Gastrocnemius medialis (tissue), 4 donors: ENCODE results near the gene PCYOX1L.

Experiments
- CTCF ChIP-seq, 5 experiments: fragments of 450-650 bp in 3 of 5; fragments of 200-600 bp in 2 of 5; sonication (generic) in 2 of 5; IDR thresholded peaks in 4 of 5; conservative IDR thresholded peaks in 1 of 5; 1 replicate in 4 of 5; 2 replicates in 1 of 5; pipeline ENCODE4 v1.5.1; 2016 to 2019; ENCODE audit warnings: antibody characterized with exemption in 5 of 5, mild to moderate bottlenecking in 3 of 5, moderate library complexity in 3 of 5
- POLR2A ChIP-seq, 2 donors: fragments of 450-650 bp; IDR thresholded peaks; one replicate each; pipeline ENCODE4 v1.6.1; 2017; ENCODE audit warnings: antibody characterized with exemption in 2 of 2, mild to moderate bottlenecking in 2 of 2, moderate library complexity in 2 of 2

- no peak for TF ChIP-seq CTCF (IDR thresholded peaks at IDR 0.05 in 4 of 5, conservative IDR thresholded peaks at IDR 0.05 in 1 of 5)
- TF ChIP-seq POLR2A (IDR thresholded peaks at IDR 0.05) = no peak
These were observed 23.6 kb downstream of the PCYOX1L start for GRCh38 chr5:149381261-149381985.
